ENCODE results near the gene RAB11B. TPM values are rescaled to one million over a fixed set of nuclear protein-coding genes. Genes with fewer than 3 reads are reported as not detected.
"Not testable (repeated sequence)": the region's sequence is repeated elsewhere in the genome, so short reads cannot be mapped to it uniquely, and the experiment has no call there.

RAB11B gene
- total RNA-seq, 3 donors from 2014 or later (not counting 1 experiment from before 2014, with no cell fraction given) = 101 to 116 (median 108) TPM

DNA sequence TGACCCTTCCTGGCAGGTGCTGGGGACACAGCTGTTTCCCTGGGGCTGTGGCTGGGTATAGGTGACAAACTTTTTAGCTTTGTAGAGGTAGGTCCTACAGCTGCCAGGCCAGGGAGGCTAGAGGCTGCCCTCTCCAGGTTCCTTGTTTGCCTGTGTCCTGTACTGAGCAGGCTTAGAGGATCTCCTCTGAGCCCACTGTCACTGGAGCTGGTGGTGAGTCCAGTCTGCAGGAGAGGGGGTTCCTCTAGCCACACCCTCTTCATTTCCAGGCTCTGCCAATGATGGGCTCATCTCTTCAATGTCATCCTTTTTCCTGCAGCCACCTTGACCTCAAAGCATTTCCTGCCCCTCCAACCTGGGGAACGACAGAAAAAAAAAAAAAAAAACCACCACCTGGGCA lies 12.6 kb upstream of the RAB11B start:
- no peaks in the 10 kb centered on the region for H3K27me3 Mint-ChIP-seq (ENCODE audit: low read depth in 2 of 2)
- H3K4me1 Mint-ChIP-seq = no peaks in the 10 kb centered on the region
- Histone ChIP-seq H3K4me3 (ENCODE audit: low read length) (no peak overlapping the region), H3K27me3 (ENCODE audit: control insufficient read depth, insufficient read depth, low read length) (no peaks in the 10 kb centered on the region), H3K36me3 (ENCODE audit: control insufficient read depth, insufficient read depth, low read length) (no peaks in the 10 kb centered on the region), H3K9me3 (ENCODE audit: control insufficient read depth, insufficient read depth, low read length) (no peaks in the 10 kb centered on the region), H3K4me1 (ENCODE audit: control insufficient read depth, insufficient read depth, low read length) (peaks cover 3% of the 10 kb centered on the region), H3K27ac (ENCODE audit: low read length) (no peak overlapping the region)
- 0% methylated on average over 1 of the region's 1 CpG for WGBS (ENCODE audit: insufficient coverage)
- intact Hi-C loops (cut with micrococcal nuclease) = no loop called here
- H3K27ac Mint-ChIP-seq = no peak overlapping the region
- TF ChIP-seq, protein P1, sequence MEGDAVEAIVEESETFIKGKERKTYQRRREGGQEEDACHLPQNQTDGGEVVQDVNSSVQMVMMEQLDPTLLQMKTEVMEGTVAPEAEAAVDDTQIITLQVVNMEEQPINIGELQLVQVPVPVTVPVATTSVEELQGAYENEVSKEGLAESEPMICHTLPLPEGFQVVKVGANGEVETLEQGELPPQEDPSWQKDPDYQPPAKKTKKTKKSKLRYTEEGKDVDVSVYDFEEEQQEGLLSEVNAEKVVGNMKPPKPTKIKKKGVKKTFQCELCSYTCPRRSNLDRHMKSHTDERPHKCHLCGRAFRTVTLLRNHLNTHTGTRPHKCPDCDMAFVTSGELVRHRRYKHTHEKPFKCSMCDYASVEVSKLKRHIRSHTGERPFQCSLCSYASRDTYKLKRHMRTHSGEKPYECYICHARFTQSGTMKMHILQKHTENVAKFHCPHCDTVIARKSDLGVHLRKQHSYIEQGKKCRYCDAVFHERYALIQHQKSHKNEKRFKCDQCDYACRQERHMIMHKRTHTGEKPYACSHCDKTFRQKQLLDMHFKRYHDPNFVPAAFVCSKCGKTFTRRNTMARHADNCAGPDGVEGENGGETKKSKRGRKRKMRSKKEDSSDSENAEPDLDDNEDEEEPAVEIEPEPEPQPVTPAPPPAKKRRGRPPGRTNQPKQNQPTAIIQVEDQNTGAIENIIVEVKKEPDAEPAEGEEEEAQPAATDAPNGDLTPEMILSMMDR (IDR thresholded peaks at IDR 0.05) = no peak
- ATAC-seq (no peak), DNase-seq (no peak)
- H3K4me3 Mint-ChIP-seq = no peak overlapping the region
- H3K9me3 Mint-ChIP-seq = no peaks in the 10 kb centered on the region
- no peaks in the 10 kb centered on the region for H3K36me3 Mint-ChIP-seq

DNA sequence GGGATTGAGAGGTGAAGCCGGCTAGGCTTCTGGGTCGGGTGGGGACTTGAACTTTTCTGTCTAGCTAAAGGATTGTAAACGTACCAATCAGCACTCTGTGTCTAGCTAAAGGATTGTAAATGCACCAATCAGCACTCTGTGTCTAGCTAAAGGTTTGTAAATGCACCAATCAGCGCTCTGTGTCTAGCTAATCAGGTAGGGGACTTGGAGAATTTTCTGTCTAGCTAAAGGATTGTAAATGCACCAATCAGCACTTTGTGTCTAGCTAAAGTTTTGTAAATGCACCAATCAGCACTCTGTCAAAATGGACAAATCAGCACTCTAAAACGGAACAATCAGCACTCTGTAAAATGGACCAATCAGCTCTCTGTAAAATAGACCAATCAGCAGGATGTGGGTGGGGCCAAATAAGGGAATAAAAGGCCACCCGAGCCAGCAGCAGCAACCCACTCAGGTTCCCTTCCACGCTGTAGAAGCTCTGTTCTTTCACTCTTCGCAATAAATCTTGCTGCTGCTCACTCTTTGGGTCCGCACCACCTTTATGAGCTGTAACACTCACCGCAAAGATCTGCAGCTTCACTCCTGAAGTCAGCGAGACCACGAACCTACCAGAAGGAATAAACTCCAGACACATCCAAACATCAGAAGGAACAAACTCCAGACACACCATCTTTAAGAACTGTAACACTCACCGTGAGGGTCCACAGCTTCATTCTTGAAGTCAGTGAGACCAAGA lies 10.8 kb upstream of the RAB11B start:
- H3K36me3 Mint-ChIP-seq; ATAC-seq; H3K27me3 Mint-ChIP-seq (ENCODE audit: low read depth in 2 of 2); intact Hi-C loops (cut with micrococcal nuclease); H3K4me3 ChIP-seq (ENCODE audit: low read length); H3K4me1 ChIP-seq (ENCODE audit: control insufficient read depth, insufficient read depth, low read length); H3K27ac Mint-ChIP-seq; H3K27me3 ChIP-seq (ENCODE audit: control insufficient read depth, insufficient read depth, low read length); H3K4me3 Mint-ChIP-seq; H3K4me1 Mint-ChIP-seq; H3K27ac ChIP-seq (ENCODE audit: low read length); H3K9me3 ChIP-seq (ENCODE audit: control insufficient read depth, insufficient read depth, low read length); H3K36me3 ChIP-seq (ENCODE audit: control insufficient read depth, insufficient read depth, low read length); H3K9me3 Mint-ChIP-seq; DNase-seq: not testable (repeated sequence)
- 99% methylated on average over 13 of the region's 13 CpGs for WGBS (ENCODE audit: insufficient coverage)

DNA sequence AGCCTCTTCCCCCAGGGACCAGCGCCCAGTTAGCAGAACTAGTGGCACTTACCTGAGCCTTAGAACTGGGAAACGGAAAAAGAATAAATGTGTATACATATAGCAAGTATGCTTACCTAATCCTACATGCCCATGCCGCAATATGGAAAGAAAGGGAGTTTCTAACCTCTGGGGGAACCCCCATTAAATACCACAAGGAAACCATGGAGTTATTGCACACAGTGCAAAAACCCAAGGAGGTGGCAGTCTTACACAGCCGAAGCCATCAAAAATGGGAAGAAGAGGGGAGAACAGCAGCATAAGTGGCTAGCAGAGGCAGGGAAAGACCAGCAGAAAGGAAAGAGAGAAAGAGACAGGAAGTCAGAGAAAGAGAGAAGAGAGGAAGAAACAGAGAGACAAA lies 5.6 kb upstream of the RAB11B start:
- H3K36me3 Mint-ChIP-seq; H3K27ac Mint-ChIP-seq; H3K4me1 Mint-ChIP-seq; intact Hi-C loops (cut with micrococcal nuclease); H3K4me3 Mint-ChIP-seq; H3K27me3 ChIP-seq (ENCODE audit: control insufficient read depth, insufficient read depth, low read length); H3K4me1 ChIP-seq (ENCODE audit: control insufficient read depth, insufficient read depth, low read length); H3K4me3 ChIP-seq (ENCODE audit: low read length); H3K9me3 Mint-ChIP-seq; H3K9me3 ChIP-seq (ENCODE audit: control insufficient read depth, insufficient read depth, low read length); DNase-seq; H3K27me3 Mint-ChIP-seq (ENCODE audit: low read depth in 2 of 2); H3K27ac ChIP-seq (ENCODE audit: low read length); H3K36me3 ChIP-seq (ENCODE audit: control insufficient read depth, insufficient read depth, low read length); ATAC-seq: not testable (repeated sequence)
- 83% methylated on average over 1 of the region's 4 CpGs for WGBS (ENCODE audit: insufficient coverage)

DNA sequence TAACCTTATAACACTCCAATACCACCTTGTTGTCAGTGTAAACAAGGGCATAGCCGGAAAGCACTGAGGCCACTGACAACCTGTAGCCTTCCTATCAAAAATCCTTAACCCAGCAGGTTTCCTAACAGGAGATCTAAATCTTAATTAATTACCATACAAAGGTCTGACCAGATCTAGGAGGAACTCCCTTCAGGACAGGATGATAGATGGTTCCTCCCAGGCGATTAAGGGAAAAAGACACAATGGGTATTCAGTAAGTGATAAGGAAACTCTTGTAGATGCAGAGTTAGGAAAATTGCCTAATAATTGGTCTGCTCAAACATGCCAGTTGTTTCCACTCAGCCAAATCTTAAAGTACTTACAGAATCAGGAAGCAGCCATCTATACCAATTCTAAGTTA lies 5.1 kb upstream of the RAB11B start:
- DNase-seq; ATAC-seq; H3K4me3 ChIP-seq (ENCODE audit: low read length); H3K9me3 Mint-ChIP-seq; H3K4me3 Mint-ChIP-seq; H3K27ac ChIP-seq (ENCODE audit: low read length); H3K36me3 Mint-ChIP-seq; intact Hi-C loops (cut with micrococcal nuclease); H3K9me3 ChIP-seq (ENCODE audit: control insufficient read depth, insufficient read depth, low read length); H3K27me3 Mint-ChIP-seq (ENCODE audit: low read depth in 2 of 2); H3K27ac Mint-ChIP-seq; H3K4me1 ChIP-seq (ENCODE audit: control insufficient read depth, insufficient read depth, low read length); H3K36me3 ChIP-seq (ENCODE audit: control insufficient read depth, insufficient read depth, low read length); H3K4me1 Mint-ChIP-seq; H3K27me3 ChIP-seq (ENCODE audit: control insufficient read depth, insufficient read depth, low read length): not testable (repeated sequence)
- no CpG with 5 or more reads among the region's 2 CpGs for WGBS (ENCODE audit: insufficient coverage)

DNA sequence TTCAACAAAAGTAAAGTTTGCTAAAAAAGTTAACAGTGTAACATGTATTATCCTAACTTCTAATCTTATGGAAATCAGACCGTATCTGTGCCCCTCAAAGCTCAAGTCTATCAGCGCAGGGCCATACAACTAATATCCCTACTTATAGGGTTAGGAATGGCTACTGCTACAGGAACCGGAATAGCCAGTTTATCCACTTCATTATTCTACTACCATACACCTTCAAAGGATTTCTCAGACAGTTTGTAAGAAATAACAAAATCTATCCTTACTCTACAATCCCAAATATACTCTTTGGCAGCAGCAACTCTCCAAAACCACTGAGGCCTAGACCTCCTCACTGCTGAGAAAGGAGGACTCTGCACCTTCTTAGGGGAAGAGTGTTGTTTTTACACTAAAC lies 4.6 kb upstream of the RAB11B start:
- H3K27me3 Mint-ChIP-seq (ENCODE audit: low read depth in 2 of 2); H3K27ac Mint-ChIP-seq; H3K4me1 ChIP-seq (ENCODE audit: control insufficient read depth, insufficient read depth, low read length); ATAC-seq; H3K36me3 Mint-ChIP-seq; intact Hi-C loops (cut with micrococcal nuclease); H3K27ac ChIP-seq (ENCODE audit: low read length); H3K9me3 ChIP-seq (ENCODE audit: control insufficient read depth, insufficient read depth, low read length); DNase-seq; H3K36me3 ChIP-seq (ENCODE audit: control insufficient read depth, insufficient read depth, low read length); H3K4me3 Mint-ChIP-seq; H3K27me3 ChIP-seq (ENCODE audit: control insufficient read depth, insufficient read depth, low read length); H3K9me3 Mint-ChIP-seq; H3K4me3 ChIP-seq (ENCODE audit: low read length); H3K4me1 Mint-ChIP-seq: not testable (repeated sequence)
- 90% methylated on average over 3 of the region's 3 CpGs for WGBS (ENCODE audit: insufficient coverage)

- ATAC-seq; H3K27ac ChIP-seq (ENCODE audit: low read length); H3K4me3 ChIP-seq (ENCODE audit: low read length); H3K4me3 Mint-ChIP-seq; H3K27me3 Mint-ChIP-seq (ENCODE audit: low read depth in 2 of 2); H3K27ac Mint-ChIP-seq; H3K27me3 ChIP-seq (ENCODE audit: control insufficient read depth, insufficient read depth, low read length); H3K36me3 Mint-ChIP-seq; H3K36me3 ChIP-seq (ENCODE audit: control insufficient read depth, insufficient read depth, low read length); H3K9me3 Mint-ChIP-seq; intact Hi-C loops (cut with micrococcal nuclease); H3K9me3 ChIP-seq (ENCODE audit: control insufficient read depth, insufficient read depth, low read length); DNase-seq: not testable (repeated sequence)
- H3K4me1 ChIP-seq (ENCODE audit: control insufficient read depth, insufficient read depth, low read length) = peaks cover 17% of the 10 kb centered on the region
- 97% methylated on average over 9 of the region's 9 CpGs for WGBS (ENCODE audit: insufficient coverage)
- peaks cover 6 to 17% of the 10 kb centered on the region in 2 donors for H3K4me1 Mint-ChIP-seq
Observed at GRCh38 chr19:8386419-8386818, 3.7 kb upstream of the RAB11B start.
